Hematopoietic multipotent progenitor cell (in vitro differentiated cells): Measurements from ENCODE around the gene ADAM8. TPM values are rescaled to one million over a fixed set of nuclear protein-coding genes. Genes with fewer than 3 reads are reported as not detected.
A peak's percentile ranks its signal among the peaks of the same experiment; 100 is the strongest.

Source experiments
- DNase-seq, 3 donors: peaks; one replicate each; pipeline ENCODE4 v3.0.0-alpha.2; 2011 to 2015; ENCODE audit warnings: low read depth in 2 of 3, low spot score in 2 of 3
- total RNA-seq: library from RNA; depleted of rRNA; stranded (reverse); fragments of >200 nt; gene quantifications from one replicate; pipeline ENCODE4 v1.2.3, GENCODE V29; 2012

The ADAM8 gene
- total RNA-seq, 1 donor = 146 TPM

DNA sequence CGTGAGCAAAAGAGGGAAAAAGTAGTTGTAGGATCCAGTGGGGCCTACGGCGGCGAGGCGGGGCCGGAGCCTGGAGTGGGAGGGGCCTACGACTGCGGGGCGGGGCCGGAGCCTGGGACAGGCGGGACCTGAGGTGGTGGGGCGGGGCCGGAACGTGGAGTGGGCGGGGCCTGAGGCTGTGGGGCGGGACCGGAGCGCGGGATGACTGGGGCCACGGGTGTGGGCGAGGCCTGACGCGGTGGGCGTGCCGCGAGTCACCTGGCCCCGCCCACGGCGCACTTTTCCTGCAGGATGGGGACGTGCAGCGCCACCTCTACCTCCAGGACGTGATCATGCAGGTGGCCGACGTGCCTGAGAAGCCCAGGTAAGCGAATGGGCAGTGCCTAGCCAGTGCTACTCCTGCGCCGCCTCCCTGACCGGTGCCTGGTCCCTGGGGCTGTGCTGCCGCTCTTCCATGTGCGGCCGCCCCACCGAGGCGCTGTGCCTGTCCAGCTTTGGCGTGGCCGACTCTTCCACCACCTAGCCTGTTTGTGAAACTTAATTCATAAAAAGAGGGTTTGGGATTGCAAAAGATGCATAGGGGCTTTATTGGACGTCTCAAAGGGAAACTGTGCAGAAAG lies 32.5 kb upstream of the ADAM8 start:
- peak in 2 of 3 donors; percentile 87 to 88 for DNase-seq

DNA sequence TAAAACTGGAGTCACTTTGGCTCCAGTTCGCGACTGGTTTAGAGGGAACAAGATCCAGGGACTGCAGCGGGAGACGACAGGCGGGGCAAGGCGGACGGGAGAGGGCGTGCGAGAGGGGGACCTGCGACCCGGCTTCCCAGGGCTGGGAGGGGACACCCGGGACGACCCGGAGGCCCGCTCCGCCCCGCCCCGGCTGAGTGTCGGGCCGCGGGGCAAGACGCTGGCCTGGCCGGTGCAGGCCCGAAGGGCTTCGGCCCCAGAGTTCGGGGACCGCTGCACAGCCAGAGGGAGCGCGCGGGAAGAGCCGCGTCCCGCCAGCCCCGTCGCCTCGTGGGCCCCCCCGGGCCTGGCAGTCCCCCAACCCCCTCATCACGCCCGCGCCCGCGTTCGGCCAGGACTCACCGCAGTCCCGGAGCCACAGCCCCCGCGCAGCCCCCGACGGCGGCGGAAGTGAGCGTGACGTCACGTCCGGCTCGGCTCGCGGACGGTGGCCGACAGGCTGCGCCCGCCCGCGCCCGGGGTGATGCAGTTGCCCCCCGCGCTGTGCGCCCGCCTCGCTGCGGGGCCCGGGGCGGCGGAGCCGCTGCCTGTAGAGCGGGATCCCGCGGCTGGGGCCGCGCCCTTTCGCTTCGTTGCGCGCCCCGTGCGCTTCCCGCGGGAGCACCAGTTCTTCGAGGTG lies 31.9 kb upstream of the ADAM8 start, which contains the start of the genes TUBGCP2 and ZNF511:
Gene TUBGCP2, minus strand, starts transcription at position 452 of the 679 bp plus-strand sequence. CDS start 5,931 bp downstream, outside the sequence.
Gene ZNF511, plus strand, starts transcription at position 494 of the 679 bp plus-strand sequence. Its CDS starts 30 bp downstream, at position 524.
- DNase-seq = peak; percentile 89 to 97 (median 90)

DNA sequence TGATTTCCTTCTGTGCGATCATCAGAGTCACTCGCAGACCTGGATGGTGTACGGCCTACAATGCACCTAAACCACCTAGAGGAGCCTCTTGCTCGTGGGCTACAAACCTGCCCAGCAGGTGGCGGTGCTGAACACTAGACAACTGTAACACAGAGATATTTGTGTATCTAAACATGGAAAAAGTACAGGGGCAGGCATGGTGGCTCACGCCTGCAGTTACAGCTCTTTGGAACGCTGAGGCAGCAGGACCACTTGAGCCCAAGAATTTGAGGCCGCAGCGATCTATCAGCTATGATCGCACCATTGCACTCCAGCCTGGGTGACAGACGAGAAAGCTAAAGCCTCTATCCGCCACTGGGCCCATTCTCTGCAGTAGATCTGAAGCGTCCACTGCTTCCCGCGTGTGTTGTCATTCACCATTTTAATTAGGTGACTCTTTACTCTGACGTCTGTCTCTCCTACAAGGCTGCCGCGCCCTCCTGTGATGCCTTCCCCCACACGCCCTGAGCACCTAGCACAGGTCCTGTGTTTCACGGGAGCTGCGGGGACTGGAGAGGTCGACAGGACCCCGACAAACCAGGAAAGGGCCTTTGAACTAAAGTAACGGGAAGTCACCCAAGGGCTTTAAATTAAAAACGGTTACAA lies 31.2 kb upstream of the ADAM8 start:
- DNase-seq = peak; percentile 77 to 85 (median 81)

- DNase-seq = no peak
These were observed 30.3 kb upstream of the ADAM8 start for GRCh38 chr10:133306941-133307379.

GRCh38 chr10:133306097-133306476 lies 29.4 kb upstream of the ADAM8 start:
- DNase-seq = no peak

GRCh38 chr10:133303206-133303605 lies 26.5 kb upstream of the ADAM8 start:
- no peak for DNase-seq

- no peak for DNase-seq
These were observed 25.6 kb upstream of the ADAM8 start for GRCh38 chr10:133302230-133302629.

DNA sequence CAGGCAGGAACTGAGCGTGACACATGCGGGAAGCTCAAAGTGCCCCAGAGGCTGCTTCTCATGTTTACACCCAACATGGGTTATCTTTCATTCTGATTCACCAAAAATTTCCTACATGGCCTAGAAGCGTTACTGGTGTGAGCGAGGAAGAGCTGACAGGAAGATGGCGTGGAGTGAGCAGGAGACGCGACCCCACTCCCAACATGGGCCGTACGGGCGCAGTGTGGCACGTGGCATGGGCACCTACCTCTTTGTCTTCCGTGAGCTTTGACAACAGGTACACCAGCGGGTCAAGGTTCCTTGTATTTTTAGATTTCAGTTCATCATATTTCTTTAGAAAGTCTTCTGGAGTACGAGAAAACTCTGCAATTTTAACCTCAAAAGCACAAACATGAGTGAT lies 23.1 kb upstream of the ADAM8 start:
- no peak for DNase-seq

- no peak for DNase-seq
These were observed 22.6 kb upstream of the ADAM8 start for GRCh38 chr10:133299224-133299623.

DNA sequence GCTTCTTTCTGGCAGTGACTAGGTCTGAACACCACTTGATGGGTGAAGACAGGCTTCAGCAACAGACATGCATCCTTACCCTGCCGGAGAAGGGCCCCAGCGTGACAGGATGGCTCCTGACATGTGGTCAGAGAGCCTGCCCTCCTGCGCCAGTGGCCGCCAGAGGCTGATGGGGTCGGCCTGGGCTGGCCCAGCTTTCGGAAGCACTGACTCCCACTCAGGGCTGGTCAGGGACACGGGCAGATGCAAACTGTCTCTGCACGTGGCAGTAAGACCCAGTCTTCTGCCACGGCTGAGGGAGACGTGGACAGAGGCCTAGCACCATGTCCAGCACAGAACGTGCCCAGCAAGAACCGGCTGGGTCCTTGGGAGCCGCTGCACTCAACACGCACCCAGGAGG lies 21.8 kb upstream of the ADAM8 start:
- DNase-seq = no peak

DNA sequence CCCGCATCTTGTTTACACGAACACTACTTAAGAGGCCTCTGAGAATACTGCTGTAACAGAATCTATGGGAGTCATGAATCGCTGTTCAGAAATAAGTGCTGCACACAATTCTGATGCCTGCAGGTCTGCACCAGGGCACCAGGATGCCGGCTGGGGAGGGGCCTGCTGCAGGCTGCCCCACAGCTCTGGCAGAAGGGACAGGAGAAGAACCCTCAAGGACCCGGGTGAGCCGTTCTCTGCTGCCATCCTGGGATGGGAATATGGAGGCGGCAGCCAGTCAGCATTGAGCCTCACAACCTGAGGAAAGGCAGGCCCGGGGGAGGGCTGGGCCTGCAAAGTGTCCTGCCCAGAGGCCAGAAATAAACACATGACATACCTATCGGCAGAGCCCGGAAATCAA lies 20.8 kb upstream of the ADAM8 start:
- DNase-seq = no peak

DNA sequence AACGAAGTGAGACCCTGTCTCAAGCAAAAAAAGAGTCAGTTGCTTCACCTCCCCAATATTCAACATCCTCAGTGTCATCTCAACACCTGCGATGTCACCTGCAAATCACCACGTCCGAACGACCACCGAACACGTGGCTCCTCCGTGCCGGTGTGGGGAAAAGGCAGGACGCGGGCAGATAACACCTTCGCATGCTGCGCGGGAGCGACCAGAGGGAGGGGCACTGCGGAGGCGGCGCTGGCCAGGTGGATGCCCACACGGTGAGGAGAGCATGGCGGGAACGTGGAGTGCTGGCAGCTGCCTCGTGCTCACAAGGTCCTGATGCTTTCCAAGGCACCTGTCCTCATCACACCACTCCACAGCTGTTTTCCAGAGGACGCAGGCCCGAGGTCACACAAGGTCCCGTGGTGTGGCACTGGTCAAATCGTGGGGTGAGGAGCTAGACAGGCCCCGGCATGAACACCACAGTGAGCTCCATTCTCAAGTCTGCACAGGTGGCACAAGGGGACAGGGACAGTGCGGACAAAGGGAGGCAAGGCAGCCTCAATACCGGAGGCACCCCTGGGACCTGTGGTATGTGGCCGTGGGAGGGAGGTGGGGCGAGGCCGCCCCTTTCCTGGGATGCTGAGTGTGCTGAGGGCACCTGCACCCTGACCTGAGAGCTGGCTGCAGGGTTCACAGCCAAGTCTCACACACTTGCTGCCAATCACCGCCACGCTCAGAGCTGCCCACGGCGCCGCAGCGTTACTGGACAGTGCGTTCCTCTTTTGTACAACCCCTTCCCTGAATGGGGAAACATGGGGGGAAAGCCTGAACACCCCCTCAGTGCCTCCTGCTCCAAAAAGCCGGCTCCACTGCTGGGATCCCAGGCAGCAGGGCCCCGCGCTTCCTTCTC lies 19.0 kb upstream of the ADAM8 start:
- DNase-seq = no peak

DNA sequence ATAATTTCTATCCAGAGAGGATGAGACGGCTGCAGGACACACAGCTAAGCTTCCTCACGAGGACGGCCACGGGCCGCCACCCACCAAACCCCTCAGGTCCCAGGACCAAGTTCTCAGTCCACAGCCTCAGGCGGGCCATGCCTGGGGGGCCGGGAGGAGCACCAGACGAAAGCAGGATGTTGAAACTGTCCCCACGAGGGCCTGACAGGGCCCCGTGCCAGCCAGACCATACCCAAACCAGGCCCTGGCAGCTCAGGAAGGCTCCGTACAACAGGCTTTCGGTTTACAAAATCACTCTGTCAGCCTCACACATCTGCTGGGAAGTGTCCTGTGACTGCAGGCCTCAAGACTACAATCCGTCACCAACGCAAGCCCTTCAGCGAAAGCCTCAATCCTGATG lies 17.5 kb upstream of the ADAM8 start:
- no peak for DNase-seq

DNA sequence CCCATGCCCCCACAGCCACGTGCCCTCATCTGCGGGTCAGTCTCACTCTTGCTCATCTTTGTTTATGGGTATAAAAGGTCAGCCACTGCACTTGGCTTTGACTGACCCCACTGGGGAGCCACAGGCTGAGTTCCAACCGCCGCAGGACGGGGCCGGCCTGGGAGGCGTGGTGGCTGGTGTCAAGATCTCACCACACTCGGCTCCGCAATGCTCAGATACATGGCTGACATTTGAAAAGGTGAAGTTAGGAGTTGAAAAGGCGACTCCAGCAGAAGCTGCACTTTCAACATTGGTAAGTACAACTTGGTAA lies 17.1 kb upstream of the ADAM8 start:
- DNase-seq = no peak

DNA sequence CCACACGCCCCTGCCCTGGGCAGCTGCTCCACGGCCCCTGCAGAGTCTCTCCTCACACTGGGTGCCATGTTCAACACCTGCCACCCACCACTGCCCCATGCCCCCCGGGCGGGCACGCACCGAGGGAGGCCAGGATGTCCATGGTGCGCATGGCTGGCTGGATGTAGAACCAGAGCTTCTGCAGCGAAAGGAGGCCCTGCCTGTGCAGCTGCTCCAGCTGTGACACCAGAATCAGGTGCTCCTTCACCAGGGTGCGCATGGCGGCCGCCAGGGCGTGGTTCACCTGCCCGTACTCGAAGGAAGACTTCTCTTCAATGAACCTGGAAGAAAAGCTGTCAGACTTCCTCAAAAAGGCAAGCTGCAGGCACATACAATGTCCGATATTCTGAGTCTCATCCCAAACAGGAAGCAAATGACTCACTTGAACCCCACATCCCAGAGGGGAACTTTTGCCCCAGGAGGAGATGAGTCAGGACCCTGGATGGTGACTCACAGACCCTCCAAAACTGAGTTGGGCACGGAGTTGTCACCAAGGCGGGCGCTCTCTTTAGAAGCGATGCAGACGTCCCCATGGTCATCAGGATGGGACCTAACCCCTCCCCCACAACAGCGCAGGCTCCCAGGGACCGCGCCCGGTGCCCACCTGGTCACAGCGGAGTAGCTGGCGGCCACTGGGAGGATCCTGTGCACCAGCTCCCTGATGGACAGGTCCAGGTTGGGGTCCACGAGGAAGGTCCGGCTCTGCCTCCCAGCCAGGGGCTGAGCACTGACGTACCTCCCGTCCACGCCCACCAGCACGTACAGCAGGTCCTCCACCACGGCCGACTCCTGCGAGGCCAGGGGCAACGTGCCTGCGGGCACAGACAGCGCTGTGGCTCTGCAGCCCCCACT lies 16.5 kb upstream of the ADAM8 start:
- peak in 1 of 3 donors; percentile 29 for DNase-seq

- no peak for DNase-seq
These were observed 13.1 kb upstream of the ADAM8 start for GRCh38 chr10:133289761-133290160.

GRCh38 chr10:133287832-133288500 lies 11.3 kb upstream of the ADAM8 start:
- no peak for DNase-seq

DNA sequence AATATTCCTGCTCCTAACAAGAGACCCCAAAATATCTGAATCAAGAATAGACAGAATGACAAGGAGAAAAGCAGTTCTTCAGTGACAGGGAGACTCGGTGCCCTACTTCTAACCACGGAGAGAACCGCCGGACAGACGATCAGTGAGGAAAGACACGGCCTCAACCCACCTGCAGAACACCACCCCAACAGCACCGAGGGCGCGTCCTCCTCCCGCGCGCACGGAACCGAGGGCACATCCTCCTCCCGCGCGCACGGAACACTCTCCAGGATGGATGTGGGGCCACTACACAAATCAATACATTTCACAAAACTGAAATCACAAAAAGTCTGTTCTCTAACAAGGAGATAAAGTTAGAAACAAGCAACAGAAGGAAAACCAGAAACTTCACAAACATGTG lies 9.7 kb upstream of the ADAM8 start:
- no peak for DNase-seq

- DNase-seq = no peak
These were observed 8.5 kb upstream of the ADAM8 start for GRCh38 chr10:133285217-133285616.
